D341Med (cell line): ENCODE results near the gene GABRB1.
"Not testable (repeated sequence)": the region's sequence is repeated elsewhere in the genome, so short reads cannot be mapped to it uniquely, and the experiment has no call there.

ENCODE experiments used
- DNase-seq: peaks from one replicate; pipeline ENCODE4 v3.0.0; 2012; ENCODE audit warnings: low spot score

GABRB1 gene

DNA sequence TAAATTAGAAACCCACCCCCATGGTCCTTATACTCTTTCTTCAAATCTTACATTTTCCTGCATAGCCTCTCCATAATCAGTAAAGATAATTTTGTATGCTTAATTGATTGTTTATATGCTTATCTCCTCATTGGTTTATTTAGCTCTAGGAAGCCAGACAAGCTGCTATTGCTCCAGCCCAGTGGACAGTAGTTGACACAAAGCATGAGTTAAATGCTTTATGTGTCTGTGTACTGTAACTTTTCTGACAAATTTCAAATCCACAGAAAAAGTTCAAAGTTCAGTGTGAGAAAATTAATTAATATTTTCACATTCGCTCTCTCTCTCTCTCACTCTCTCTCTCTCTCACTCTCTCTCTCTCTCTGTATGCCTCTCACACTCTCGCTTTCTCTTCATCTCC lies 181.7 kb downstream of the GABRB1 start:
- no peak for DNase-seq

- no peak for DNase-seq
These were observed 182.2 kb downstream of the GABRB1 start for GRCh38 chr4:47213539-47213938.

DNA sequence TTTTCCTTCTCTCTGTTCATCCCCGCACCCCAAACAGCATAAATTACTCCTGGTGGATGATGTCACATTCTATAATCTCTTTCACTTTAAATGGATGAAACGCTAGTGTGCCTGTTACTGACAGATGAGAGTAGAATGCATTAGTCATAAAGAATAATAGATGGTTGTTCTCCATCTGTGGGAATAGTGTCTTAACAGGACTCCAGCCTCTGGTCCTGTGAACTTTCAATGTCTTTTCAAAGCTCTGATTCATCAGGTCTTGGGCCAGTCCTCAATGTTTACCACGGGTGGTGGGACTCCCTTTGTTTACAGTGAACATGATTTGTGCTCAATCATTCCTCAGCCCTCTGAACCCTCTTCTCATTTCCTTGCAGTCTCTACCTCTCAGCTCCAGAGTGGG lies 182.6 kb downstream of the GABRB1 start:
- DNase-seq: no peak

- DNase-seq: no peak
These were observed 184.4 kb downstream of the GABRB1 start for GRCh38 chr4:47215759-47216158.

DNA sequence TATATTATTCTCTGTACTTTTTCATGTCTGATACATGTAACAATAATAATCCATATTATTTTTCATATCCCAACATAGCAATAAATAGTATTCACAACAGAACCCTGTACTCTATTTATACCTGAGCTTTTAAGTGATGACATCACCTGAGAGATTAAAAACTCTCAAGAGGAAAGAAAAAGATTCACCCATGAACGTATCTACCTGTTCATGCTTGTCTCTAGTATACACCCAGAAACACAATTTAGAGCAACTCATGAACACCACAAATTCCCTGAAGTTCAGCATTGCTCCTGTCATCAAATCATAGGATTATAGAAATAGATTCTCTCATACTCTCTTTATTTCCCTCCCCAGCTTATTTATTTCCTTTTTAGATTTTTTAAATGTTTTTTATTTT lies 185.9 kb downstream of the GABRB1 start:
- no peak for DNase-seq

DNA sequence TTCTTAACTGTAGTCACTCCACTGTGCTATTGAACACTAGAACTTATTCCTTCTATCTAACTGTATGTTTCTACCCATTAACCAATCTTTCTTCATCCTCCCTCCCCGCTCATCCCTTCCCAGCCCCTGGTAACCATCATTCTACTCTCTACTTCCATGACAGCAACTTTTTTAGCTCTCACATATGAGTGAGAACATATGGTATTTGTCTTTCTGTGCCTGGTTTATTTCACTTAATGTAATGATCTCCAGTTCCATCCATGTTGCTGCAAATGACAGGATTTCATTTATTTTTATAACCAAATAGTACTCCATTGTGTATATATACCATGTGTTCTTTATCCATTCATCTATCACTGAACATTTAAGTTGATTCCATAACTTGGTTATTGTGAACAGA lies 186.5 kb downstream of the GABRB1 start:
- DNase-seq: no peak

GRCh38 chr4:47218631-47219030 lies 187.3 kb downstream of the GABRB1 start:
- no peak for DNase-seq

DNA sequence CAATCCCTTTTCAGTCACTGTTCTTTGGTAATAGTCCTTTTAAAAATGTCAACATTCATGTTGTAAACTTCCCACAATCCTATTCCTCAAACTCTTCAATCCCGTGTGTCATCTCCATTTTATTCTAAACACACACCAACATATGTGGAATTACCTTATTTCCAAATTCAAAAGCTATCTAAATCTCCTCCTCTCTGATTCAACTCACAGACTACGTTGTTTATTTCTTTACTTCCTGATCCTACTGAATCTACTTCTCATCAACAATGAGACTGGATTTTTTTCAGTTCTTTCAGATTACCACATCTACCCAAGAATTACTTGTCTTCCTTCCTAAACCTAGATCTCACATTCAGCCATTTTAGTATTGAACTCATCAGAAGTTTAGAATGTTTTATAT lies 188.2 kb downstream of the GABRB1 start:
- DNase-seq: no peak

- DNase-seq: no peak
These were observed 190.4 kb downstream of the GABRB1 start for GRCh38 chr4:47221721-47222120.

DNA sequence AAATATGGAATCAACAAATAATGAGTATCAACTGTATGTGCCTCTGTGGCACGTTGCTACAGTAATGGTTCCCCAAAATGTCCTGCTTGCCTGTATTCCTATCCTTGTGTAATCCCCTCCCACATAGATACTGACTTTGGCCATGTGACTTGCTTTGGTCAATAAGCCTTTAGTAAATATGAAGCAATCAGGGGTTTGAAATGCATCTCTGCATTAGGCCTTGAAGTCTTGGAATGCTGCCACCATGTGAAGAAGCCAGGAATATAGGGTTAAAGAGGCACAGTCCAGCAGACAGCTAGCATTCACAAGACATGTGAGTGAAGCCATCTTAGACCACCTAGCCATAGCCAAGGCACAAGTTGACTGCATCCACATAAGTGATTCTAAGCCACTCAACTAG lies 190.9 kb downstream of the GABRB1 start:
- DNase-seq: no peak

DNA sequence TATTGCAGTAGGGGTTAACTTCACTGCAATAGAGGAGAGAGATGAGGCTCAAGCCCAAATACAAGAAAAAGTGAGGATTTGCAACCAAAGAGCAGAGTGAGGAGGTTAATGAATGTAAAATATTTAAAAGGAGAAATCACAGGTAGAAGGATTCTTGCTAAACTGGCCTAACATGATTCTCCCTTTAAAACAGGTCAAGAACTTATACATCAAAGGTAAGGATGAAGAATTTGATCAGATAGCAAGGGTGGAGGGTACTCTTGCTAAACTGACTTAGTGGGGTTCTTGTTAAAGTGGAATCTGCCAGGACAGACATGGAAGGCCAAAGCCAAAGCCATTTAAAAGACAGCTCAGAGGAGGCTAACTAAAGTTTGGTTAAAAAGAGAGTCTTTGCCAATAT lies 193.0 kb downstream of the GABRB1 start:
- DNase-seq: no peak

- DNase-seq: no peak
These were observed 204.4 kb downstream of the GABRB1 start for GRCh38 chr4:47235721-47236120.

DNA sequence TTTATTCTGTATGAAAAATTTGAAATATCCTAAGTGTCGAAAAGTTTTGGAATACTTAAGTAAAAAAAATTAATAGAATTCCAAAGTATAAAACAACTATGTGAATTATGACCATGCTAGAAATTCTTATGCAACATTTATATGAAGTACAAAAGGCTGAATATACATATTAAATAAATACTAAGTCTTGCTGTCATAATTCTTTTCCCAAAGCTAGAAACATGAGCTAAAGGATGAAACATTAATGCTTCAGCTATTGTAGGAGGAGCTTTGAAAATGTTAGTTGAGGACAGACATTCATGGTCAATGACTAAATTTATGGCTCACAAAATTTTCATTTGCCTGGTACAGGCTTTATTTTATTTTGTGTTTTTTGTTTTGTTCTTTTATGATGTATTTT lies 207.3 kb downstream of the GABRB1 start:
- DNase-seq: no peak

DNA sequence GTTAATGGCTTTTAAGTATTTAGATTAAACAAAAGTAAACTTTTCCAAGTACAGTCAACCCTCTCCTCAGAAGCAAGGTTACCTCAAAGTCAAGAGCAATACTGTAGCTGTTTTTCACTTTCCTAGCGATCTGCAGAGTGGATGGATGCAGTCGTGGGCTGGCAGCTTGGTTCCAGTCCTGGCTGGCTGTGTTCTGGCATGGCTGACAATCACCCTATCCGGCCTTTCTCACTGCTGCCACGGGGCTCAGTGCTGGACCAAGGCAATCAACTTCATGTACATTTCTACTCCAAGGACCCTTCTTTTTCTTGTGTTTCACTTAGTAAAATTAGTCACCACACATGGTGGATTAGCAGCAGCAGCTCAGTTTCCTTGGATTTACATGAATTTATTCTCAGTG lies 208.3 kb downstream of the GABRB1 start:
- DNase-seq: peak; percentile 17

DNA sequence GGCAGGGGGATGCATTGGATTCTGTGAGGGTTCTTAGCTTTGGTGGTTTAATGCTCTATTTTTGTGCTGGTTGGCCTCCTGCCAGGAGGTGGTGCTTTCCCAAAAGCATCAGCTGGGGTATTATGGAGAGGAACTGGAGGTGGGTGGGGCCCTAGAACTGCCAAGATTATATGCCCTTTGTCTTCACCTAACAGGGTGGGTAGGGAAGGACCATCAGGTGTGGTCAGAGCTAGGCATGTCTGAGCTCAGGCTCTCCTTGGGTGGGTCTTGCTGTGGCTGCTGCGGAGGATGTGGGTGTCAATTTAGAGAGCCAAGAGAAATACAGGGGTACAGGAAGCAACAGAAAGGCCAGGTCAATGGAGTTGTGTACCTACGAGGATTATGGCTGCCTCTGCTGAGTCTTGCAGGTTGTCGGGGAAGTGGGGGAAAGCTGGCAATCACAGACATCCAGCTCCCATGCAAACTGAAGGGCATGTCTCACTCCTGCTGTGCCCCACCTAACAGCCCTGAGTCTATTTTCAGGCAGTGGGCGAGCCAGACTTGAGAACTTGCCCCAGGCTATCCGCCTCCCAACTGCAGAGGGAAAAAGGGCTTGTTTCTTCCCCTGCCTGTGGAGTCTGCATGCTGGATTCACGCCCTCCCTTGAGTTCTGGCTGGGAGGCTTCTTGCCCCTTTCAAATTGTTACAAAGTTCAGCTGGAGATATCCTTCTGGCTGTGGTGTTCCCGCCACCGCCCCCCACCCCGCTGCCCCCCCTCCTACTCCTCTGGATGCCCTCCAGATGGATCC lies 220.2 kb downstream of the GABRB1 start:
- DNase-seq: no peak

DNA sequence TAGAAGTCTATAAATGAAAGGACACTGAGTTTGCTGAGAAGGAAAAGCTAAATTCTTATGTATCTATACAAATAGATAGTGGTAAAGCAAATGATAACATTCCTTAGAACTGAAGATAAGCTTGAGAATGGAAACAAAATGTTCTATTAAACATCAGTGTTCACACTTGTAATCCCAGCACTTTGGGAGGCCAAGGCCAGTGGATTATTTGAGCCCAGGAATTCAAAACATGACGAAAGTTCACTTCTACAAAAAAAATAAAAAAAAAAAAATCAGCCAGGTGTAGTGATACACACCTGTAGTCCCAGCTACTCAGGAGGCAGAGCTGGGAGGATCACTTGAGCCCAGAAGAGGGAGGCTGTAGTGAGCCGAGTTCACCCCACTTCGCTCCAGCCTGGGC lies 232.4 kb downstream of the GABRB1 start:
- no peak for DNase-seq

GRCh38 chr4:47270201-47270888 lies 239.0 kb downstream of the GABRB1 start:
- no peak for DNase-seq

GRCh38 chr4:47271291-47271690 lies 239.9 kb downstream of the GABRB1 start:
- no peak for DNase-seq

- no peak for DNase-seq
These were observed 243.5 kb downstream of the GABRB1 start for GRCh38 chr4:47274901-47275300.

DNA sequence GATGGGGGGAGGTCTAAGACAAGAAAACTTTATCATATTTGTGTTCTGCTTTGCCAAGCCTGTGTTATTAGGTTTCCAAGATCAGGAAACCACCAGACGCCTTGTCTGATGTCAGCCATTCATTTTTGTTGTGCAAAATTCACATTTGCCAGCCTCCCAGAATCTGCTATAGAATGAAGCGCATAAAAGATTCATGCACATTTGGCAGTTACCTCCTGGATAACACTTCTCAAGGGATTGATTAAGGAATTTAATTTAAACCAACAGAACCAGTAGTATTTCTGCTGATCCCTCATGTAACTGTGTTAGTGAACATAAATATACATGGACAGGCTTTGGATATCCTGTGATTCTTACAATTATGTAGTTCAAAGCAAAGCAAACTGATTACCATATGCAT lies 244.2 kb downstream of the GABRB1 start:
- no peak for DNase-seq

GRCh38 chr4:47278631-47279030 lies 247.3 kb downstream of the GABRB1 start:
- no peak for DNase-seq

GRCh38 chr4:47287735-47288134 lies 256.4 kb downstream of the GABRB1 start:
- no peak for DNase-seq

- DNase-seq: no peak
These were observed 258.4 kb downstream of the GABRB1 start for GRCh38 chr4:47289805-47290204.

DNA sequence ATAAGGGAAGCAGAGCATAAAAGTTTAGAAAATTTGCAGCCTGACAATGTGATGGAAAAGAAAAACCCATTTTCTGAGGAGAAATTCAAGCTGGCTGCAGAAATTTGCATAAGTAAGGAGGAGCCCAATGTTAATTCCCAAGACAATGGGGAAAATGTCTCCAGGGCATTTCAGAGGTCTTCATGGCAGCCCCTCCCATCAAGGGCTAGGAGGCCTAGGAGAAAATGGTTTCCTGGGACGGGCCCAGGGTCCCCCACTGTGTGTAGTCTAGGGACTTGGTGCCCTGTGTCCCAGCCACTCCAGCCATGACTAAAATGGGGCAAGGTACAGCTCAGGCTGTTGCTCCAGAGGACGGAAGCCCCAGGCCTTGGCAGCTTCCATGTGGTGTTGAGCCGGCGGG lies 259.5 kb downstream of the GABRB1 start:
- not testable (repeated sequence) for DNase-seq
